ENCODE data around the gene HTATIP2.
"Not testable (repeated sequence)": the region's sequence is repeated elsewhere in the genome, so short reads cannot be mapped to it uniquely, and the experiment has no call there.

HTATIP2 gene

DNA sequence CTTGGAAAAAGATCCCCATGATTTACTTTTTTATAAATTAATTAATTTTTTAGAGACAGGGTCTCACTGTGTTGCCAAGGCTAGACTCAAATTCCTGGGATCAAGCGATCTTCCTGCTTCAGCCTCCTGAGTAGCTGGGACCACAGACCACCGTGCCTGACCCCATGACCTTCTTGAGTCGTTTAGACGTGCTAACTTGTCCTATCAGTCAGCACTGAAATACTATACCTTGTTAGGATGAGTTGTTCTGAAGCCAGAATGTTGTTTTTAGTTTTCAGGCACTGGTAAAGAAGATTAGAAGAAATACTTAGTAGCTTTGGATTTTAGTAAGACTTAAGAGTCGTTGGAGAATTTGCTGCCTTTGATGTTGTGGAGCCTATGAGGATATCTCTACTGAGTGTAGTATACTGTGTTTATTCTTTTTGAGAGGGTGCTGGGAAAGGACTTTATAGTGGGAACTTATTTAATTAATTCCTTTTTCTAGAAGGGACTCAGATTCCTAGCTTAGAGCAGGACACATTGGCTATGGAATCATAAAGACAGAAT lies 8.6 kb downstream of the HTATIP2 start:
- no peak for DNase-seq (ENCODE audit: low spot score)

DNA sequence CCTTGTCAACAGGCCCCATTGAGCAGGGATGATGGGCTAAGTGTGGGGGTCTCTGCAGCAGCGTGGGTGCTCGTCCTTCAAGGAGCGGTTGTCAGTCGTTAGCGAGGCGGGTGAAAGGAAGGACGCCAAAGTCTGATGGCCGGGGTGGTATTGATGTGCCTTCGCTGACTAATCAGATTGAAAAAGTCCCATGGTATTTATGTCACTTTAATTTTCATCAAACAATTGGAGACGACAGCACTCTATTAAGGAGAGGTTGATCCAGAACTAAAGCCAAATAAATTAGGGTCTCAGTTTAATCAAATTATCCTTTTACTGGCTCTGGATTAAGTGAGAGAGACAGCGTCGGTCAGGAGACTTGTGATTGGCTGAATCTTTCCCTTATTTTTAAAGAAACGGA lies 9.6 kb downstream of the HTATIP2 start:
- DNase-seq (ENCODE audit: low spot score), result no peak

DNA sequence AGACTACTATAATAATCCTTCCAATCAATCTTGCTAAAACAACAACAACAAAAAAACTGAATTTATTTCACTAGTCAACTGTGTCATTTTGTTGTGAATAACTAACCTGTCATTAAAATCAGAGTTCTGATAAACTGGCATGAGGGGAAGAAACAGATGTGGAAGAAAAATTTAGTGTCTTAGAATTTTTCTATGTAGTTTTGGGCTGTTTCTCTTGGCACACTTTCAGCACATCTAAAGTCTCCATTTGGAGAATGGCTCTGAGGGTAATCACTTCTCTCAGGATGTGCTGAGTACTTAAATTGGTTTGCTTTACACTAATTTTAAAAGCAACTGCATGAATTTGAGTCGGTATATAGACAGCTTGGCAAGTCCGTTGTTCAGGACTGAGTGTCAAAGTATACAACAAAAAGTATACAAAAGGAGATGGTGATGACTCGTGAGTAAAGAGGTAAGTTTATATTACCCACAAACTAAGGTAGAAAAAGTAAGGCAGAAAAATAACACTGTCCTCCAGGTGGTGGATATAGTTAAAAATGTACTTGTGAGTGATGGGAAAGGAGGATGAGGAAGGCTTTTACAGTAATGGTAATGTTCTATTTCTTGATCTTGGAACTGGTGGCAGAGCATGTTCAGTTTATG lies 10.2 kb downstream of the HTATIP2 start:
- DNase-seq (ENCODE audit: low spot score), result no peak

DNA sequence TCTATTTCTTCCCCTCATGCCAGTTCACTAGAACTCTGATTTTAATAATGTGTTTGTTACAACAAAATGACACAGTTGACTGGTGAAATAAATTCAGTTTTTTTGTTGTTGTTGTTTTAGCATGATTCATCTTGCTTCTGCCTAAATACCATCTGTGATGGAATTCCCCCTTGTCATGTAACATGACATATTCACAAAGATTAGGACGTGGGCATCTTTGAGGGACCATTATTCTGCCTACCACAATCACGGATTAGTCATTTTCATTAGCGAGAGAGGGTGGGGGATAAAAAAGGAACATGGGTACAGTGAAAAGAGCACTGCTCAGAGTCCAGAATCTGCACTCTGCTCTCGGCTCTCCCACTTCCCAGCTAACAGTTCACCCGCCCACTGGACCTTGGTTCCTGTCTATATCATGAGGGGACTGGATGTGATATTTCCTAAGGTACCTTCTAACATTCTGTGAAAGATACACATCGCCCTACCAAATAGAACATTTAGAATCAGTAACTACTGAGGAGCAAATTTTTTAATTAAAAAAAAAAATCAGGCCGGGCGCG lies 11.3 kb downstream of the HTATIP2 start:
- no peak for DNase-seq (ENCODE audit: low spot score)

DNA sequence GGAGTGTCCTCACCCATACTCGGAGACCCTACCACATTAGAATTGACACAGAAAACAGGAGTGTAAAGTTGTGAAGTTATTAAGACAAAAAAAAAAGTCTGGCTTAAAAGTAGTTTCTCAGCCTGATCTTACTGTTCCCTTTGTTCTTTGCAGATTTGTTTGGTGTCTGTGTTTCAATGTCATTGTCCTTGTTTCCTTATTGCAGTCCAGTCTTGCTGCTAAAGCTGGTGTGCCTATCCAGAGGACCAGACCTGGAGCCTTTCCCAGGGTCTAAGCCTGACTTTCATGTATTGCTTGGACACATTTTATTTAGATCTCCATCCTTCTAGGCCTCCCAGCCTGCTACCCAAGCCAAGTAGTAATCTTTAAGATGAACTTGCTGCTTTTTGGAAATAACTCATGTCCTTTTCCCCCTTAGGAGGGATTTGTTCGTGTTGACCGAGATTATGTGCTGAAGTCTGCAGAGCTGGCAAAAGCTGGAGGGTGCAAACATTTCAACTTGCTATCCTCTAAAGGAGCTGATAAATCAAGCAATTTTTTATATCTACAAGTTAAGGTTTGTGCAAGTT lies 12.7 kb downstream of the HTATIP2 start:
- DNase-seq (ENCODE audit: low spot score), result no peak

DNA sequence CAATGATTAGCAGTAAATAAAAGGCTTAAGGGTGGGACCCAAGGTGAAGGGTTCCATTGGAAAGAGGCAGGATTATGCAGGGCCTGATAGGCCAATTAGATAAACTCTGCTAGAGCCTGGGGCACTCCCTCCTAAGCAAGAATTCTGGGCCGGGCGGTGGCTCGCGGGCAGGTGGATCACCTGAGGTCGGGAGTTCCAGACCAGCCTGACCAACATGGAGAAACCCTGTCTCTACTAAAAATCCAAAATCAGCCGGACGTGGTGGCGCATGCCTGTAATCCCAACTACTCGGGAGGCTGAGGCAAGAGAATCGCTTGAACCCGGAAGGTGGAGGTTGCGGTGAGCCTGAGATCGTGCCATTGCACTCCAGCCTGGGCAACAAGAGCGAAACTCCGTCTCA lies 22.5 kb downstream of the HTATIP2 start:
- not testable (repeated sequence) for DNase-seq (ENCODE audit: low spot score)

DNA sequence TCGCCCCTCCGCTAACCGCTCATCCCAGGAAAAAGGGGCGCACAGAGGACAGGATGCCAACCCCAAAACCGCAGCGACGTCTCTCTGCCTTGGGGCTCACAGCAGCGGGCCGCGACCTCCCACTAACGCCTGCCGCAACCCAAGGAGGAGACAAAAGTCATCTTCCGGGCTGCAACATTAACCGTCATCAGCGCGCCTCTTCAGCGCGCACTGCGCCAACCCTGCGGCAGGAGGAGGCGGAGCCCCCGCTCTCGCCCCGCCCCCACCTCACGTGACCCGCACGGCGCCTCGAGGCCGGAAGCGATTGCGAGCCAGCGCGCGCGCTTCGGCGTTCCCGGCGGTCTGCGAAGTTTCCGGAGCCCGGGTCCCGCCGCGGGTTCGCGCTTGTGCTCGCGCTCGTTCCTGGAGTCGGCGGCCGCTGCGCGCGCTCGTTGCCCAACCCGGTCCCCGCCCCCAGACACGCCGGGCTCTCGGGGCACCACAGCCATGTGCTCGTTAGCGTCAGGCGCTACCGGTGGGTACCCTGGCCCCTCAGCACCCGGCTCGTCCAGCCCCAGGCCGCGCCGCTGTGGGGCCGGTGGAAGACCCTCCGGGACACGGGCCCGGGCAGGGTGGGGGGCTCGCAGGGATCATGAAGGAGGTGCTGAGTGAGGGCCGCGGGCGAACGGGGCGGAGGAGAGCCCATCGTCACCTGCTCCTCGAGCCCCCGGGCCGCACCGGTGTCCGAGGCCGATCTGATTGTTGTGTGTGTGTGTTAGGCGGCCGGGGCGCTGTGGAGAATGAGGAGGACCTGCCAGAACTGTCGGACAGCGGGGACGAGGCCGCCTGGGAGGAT lies 24.0 kb downstream of the HTATIP2 start, which contains the start of gene PRMT3:
TSS of gene PRMT3 (plus strand) at position 456 of the 835 bp plus-strand sequence. CDS start at position 487, 31 bp downstream.
- peak; percentile 97 for DNase-seq (ENCODE audit: low spot score)

DNA sequence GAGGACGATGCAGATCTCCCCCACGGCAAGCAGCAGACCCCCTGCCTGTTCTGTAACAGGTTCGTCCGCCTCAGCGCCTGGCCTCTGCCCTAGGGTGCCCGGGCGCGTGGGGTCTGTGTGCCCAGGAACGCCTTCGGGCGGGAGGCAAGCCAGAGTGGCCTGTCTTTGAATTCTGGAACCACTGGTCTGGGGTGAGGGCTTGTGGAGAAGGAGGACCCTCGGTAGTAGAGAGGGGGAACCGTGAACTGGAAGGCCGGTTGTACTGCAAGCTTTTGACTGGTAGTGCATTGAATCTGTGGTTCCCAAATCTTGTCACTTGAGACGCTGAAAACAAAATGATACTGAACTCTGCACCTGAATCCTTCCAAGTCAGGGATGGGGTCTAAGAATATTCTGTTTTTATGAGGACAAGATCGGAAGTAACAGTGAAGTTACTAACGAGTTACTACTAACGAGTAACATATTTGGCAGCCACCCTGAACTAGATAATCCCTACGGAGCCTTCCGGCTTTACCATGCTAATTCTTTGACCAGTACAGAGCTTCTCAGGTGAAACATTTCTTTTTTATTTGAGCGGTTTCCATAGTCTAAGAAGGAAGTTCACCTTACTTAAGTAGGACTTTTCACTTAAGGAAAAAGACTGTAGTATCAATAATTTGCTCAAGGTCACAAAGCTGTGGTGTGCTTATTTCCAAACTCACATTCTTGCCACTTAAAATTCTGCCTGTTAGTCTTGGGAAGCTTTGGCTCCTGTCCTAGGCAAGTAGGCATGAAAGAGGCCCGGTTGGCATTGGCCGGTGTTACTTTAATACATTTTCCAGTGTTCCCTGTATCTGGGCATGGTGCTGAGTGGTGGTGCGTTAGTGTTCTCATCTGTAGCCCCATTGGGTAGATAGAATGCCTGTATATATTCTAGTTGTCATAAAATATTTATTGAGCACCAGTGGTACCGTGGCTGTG lies 24.9 kb downstream of the HTATIP2 start:
- no peak for DNase-seq (ENCODE audit: low spot score)

DNA sequence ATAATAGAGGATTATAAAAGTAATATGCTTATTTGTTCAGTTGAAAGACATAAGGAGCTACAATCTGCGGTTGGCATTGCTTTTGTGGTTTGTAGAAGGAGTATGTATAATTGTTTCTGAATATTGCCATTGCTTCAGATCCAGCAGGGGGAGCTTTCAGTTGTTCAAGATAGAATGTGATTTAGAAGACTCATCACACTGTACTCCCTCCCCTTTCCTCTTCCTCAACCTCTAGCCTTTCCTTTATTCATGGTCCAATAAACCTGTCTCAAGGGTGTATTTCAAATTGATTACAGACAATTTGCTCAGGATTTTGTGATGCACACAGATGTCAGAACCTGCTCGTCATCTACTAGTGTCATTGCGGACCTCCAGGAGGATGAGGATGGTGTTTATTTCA lies 33.8 kb downstream of the HTATIP2 start:
- DNase-seq (ENCODE audit: low spot score), result peak; percentile 19

DNA sequence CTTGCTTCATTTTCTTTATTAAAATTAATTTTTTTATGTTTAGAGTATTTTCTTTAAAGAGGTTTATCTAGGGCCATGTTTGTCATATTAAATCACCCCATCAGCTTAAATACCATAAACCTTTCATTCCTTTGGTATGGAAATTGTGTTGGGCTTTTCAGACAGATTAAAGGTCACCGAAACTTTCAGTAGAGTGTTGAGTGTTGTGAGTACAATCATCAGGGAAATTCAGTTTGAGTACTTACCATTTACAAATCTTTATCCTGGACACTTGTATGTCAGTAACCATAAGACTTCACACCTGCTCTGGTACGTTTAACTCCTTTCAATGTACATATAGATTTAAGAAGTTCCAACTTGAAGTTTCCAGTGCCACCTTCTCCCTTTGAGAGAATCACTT lies 36.0 kb downstream of the HTATIP2 start:
- no peak for DNase-seq (ENCODE audit: low spot score)

DNA sequence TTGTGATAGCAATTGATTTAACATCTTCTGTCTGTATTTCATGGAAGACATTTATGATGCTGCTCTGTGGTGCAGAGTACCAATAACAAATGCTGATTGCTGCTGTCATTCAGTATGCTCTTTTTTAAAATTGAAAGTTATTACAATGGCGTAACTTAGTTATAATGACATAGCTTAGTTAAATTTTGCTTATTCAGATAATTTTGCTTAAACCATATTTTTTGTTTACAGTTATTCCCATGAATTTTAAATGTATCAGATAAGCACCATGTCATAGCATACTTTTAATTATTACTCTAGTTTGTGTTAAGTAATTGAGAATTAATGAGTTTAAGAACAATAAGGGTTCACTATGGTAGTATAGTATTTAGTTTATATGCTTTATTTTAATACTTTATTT lies 39.5 kb downstream of the HTATIP2 start:
- no peak for DNase-seq (ENCODE audit: low spot score)

DNA sequence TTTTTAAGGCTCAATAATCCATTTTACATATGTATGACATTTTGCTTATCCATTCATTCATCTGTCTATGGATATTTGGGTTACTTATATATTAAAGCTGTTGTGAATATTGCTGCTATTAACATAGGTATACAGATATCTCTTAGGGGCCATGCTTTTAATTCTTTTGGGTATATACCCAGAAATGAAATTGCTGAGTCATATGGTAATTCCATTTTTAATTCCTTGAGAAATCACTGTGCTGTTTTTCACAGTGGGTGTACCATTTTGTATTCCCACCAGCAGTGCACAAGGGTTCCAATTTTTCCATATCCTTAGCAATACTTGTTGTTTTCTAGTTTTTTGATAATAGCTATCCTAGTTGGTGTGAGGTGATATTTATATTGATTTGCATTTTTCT lies 43.0 kb downstream of the HTATIP2 start:
- DNase-seq (ENCODE audit: low spot score), result no peak

DNA sequence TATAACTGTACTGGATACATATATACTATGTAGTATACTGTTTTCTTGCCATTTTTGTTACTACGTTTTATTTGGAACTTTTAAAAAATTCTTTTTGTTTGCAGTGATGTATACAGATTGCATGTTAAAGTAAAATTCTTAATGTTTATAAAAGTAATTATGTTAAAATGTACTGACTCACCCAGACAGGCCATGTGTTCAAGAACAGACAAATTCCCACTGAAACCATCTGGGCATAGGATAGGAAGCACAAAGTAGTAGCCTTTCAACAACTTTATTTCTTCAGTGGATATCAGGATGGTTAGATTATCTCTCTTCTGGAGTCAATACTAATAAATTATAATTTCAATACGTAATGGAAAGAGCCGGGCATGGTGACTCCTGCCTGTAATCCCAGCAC lies 43.8 kb downstream of the HTATIP2 start:
- DNase-seq (ENCODE audit: low spot score), result no peak

DNA sequence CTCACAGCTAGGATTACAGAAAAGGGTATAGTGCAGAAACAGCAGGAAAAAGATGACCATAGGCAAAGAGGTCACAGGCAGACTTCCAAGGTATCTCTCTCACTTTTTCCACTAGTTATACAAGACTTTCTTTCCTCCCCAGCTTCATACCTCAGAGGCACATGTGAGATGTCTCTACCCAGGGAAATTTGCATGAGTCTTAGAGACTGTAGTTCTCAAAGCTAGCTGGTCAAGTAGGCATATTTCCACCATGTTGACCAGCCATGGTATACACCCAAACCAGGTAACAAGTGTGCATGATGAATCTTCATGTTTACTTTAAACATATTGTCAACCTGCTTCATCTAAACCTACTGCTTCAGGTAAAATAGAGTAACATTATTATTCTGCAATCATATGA lies 51.9 kb downstream of the HTATIP2 start:
- DNase-seq (ENCODE audit: low spot score), result no peak

DNA sequence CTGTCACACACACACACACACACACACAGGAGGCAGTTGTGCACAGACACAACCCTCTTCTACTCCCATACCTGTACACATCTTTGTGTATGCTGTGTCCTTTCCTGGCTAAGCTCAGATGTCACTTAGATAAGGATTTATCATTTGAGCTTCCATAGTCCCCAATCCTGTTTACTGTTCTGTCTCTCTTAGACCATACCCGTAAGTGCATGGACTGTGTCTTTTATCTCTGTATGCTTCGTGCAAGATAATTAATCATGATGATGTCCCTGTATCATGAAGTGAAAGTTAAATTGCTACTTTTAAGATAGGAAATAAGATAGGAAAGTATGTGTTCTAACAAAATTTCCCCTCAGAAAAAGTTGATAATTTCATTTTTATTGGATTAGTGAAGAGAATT lies 54.3 kb downstream of the HTATIP2 start:
- no peak for DNase-seq (ENCODE audit: low spot score)

DNA sequence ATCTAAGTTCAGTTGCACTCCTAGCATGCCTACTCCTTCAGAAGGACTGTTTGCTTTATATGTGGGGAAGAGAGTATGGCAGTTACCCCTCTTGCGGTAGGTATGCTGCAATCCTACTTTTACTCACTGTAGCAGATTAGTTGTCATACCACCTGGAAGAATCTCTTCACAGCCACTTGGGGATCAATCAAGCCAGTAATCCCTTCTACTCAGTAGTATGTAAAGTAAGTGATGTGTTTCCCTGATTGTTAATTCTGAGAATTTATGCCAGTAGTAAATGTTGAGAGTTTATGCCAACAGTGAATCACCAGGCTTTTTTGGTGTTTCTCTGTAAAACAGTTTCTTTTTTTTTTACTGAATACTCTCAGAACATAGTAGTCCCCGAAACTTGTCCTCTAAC lies 58.4 kb downstream of the HTATIP2 start:
- DNase-seq (ENCODE audit: low spot score), result no peak

DNA sequence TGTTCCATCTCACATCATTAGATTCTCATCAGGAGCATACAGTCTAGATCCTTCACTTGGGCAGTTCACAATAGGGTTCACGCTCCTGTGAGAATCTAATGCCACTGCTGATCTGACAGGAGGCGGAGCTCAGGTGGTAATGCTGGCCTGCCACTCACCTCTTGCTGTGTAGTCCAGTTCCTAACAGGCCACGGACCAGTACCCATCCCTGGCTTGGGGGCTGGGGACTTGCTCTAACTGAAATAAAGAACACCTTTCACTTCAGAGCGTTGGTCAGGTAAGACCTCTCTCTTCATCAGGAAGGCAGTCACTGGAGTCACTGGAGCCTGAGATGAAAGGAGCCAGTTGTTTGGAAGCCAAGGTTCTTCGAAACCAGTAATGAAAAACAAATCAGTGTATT lies 65.7 kb downstream of the HTATIP2 start:
- no peak for DNase-seq (ENCODE audit: low spot score)
